Hippocampal formation (tissue), 2 donors: ENCODE measurements around the gene TBL1XR1.
"Not testable (repeated sequence)": the region's sequence is repeated elsewhere in the genome, so short reads cannot be mapped to it uniquely, and the experiment has no call there.

ENCODE experiments used
- DNase-seq, 2 donors: peaks; one replicate each; lab custom pipeline; 2025; lab: John Stamatoyannopoulos, UW

TBL1XR1 gene

DNA sequence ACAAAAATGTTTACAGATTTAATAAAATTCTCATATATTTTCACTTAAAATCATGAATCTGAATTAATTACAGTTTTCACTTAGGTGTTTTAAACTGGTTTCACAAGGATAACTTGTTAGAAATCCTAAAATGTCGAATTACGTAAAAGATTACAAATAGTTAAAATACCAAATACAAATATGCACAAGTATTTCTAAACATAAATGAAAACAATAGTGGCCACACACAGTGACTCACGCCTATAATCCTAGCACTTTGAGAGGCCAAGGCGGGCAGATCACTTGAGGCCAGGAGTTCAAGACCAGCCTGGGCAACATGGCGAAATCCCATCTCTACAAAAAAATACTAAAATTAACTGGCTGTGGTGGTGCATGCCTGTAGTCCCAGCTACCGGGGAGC, 10.9 kb upstream of the TBL1XR1 start:
- no peak for DNase-seq

DNA sequence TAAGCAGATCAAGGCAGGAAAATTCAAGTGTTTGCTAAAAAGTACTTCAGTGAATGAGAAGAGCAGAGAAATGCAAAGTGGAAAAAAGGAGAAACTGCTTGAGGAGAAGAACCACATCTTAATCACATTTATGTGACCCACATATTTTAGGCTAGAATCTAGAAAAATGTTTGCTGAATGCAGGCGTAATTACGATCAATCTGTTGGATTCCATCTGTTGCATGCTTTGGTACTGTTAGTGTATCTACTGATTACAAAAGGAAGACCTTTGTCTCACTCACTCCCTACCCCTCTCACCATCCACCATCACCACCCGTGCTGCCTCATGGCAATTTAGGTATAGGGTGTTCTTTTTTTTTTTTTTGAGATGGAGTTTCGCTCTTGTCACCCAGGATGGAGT, 9.7 kb upstream of the TBL1XR1 start:
- DNase-seq, result no peak

DNA sequence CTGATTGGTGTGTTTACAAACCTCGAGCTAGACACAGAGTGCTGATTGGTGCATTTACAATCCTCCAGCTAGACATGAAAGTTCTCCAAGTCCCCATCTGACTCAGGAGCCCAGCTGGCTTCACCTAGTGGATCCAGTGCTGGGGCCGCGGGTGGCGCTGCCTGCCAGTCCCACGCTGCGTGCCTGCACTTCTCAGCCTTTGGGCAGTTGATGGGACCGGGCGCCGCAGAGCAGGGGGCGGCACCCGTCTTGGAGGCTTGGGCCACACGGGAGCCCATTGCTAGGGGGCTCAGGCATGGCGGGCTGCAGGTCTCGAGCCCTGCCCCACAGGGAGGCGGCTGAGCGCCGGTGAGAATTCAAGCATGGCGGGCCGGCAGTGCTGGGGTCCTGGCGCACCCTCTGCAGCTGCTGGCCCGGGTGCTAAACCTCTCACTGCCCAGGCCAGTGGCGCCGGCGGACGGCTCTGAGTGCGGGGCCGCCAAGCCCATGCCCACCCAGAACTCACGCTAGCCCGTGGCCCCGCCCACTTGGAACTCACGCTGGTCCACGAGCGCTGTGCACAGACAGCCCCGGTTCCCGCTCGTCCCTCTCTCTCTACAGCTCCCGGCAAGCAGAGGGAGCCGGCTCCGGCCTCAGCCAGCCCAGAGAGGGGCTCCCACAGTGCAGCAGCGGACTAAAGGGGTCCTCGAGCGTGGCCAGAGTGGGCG, 6.6 kb upstream of the TBL1XR1 start:
- no peak for DNase-seq

DNA sequence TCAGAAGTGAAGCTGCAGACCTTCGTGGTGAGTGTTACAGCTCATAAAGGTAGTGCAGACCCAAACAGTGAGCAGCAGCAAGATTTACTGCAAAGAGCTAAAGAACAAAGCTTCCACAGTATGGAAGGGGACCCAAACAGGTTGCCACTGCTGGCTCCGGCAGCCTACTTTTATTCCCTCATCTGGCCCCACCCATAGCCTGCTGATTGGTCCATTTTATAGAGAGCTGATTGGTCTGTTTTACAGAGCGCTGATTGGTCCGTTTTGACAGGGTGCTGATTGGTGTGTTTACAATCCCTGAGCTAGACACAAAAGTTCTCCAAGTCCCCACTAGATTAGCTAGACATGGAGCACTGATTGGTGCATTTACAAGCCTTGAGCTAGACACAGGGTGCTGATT, 5.7 kb upstream of the TBL1XR1 start:
- not testable (repeated sequence) for DNase-seq

DNA sequence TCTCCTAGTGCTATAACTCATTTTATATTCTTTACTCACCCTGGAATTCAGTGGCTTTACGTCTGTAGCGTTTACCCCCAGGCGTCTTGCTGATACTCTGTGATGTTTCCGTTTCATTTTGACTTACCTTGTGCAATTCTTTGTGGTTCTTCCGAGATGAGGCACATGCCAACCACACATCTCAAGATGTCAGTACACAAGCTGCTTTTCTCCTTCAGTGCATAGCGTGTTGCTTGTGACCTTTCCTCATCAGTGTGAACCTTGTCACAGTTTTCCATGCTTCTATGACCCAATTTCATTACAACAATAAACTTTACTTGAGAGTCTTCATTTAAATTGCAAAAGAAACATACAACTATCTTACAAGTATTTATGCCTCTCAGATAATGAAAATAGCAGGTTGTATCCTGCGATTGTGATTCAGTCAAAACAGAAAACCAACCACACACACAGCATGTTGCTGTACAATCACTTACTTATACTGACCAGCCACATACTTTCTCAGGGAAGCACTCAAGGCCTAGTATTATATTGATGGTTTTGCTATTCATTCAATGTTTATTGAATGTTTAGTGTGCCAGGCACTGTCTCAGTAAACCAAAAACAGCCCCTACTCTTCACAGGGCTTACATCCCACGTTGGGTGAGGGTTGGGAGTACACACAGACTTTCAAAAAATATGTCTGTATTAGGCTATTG, 4.6 kb upstream of the TBL1XR1 start:
- DNase-seq, result no peak

DNA sequence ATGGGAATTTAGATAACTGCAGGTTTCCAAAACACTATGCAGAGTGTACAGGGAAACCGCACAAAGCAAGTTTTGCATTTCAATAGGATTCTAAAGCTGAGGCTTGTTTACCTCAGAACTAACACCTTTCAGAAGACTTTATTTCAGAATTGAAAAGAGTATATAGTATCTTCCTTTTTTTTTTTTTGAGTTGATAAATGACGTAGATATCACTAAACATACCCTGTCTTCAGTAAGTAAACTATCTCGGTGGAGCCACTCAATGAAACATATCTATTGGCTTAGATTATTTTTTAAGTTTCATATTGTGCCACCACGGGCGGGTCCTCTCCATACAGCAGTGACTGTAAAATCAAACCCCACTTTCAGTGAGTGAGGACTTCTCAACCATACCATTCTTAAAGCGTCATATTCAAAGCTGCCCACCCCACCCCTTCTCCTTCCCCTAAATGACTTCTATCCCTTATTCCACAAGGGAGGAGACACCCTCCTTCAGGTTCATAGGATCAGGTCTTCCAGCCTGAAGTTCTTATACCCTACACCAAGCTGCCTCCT, 2.0 kb upstream of the TBL1XR1 start:
- DNase-seq, result no peak

DNA sequence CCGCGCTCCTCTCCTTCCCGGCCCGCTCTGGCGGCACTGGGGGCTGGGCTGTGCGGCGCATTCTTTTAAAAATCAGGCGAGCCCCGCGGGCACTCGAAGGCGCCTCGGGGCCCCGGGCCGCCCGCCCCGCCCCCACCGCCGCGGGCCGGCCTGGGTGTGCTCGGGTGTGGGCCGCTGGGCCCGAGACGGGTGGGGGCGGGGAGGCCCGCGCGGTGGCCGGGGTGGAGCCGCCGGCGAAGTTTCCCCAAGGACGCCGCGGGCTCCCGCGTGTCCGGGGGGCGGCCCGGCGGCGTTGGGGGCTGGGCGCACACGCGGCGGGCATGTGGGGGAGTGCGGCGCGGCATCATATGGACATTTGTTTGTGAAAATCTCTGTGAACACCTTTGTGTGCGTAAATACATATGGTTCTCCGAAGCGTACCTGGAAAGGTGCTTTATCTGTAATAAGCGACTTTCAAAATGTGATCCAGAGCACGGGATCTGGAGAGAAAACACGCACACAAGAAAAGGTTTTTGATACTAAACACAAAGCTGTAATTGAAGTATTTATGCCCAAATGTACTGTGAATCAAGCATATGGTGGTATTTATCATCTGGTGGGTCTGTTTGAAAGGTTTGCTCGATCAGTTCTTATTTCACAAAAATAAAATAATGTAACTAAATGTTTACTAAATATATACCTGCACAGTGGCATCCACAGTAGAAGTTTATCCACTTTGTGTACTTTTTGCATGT, 612 bp upstream of the TBL1XR1 start:
- DNase-seq, result peak in 1 of 2 donors; percentile 41

DNA sequence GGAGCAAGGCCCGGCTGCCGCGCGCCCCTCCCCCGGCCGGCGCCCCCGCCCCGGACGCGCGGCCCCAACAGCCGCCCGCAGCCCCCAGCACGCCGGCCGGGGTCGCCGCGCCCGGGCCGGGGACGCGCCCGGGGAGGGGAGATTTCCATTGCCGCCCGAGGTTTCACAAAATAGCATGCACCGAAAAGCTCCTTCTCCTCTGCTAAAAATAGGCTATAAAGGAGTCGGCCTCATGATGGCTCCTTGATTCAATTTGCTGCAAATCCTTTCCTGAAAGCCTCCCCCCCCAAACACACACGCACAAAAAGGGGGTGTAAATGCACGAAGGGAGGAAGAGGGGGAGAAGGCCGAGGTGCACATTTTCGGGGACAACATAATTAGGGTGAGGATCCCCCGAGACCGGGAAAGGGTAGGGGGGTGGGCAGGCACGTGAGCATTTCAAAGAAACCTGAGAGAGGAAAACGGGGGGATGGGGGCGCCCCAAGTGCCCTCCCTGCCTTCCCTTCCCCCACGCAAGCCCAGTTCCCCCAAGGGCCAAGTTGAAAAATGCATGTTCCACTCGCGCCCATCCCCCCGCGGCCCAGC, 734 bp downstream of the TBL1XR1 start:
- peak in 1 of 2 donors; percentile 47 for DNase-seq

DNA sequence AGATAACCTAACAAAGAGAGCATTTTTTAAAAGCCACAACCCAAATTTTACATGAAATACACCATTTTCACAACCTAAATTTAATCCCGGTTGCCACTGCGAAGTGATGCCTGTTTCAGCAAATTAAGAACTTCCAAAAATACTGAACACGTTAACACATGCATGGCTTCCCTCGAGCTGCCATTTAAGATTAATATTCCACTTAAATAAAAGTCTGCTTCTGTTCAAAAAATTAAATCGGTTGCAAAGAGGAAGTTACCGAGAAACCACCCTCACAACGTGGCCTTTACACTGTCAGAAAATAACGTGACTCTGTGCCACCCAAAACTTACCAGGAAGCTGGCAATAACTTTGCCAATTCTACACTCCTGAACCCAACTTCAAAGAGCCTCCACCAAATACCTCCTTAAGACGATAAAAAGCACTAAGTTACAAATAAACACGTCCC, 1.2 kb downstream of the TBL1XR1 start:
- no peak for DNase-seq

DNA sequence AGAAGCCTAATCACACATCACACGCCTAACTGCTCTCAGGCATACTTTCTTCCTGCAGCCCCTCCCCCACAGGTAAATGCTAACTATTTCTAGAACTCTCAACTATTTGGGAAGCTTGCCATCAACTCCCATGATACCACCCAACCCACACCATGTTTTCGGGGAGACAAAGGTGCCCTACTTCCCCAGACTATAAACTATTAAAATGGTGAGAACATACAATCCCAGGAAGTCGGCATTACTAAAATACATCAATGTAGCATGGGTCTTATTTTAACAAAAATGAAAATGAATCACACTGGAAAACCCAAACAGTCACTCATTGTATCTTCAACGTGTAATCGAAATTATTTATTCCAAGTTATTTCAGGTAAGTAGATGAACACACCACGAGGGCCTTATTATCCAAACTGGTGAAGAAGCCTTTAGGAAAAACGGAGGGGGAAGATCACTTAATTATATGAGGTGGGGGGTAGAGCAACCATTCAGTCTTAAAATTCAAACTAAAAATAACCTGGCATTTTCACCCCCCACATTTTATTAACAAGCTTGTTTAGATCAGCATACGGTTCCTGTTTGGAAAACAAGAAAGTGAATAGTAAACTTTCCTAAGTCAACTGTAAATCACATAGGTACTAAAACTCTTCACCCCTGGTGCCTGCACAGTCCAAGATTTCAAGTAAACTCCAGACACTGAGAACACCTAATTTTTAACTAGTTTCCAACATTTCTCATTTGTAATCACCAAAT, 1.9 kb downstream of the TBL1XR1 start:
- DNase-seq, result no peak

DNA sequence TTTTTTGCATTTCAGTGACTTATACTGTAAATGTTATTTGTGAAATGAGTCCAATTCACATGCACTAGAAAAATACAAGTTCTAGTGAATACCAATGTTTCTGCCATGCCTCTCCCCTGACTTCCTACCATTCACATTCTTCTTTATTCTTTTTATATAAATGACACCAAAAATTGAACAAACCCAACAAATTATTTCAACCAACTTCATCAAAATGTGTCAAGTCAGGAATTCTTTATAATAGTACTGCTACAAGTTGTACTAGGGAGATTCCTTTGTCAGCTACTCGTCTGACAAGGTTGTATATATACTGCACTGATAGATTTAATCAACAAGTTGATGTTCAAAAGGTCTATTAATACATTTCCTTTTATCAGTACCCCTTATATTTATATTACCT, 3.0 kb downstream of the TBL1XR1 start:
- no peak for DNase-seq

DNA sequence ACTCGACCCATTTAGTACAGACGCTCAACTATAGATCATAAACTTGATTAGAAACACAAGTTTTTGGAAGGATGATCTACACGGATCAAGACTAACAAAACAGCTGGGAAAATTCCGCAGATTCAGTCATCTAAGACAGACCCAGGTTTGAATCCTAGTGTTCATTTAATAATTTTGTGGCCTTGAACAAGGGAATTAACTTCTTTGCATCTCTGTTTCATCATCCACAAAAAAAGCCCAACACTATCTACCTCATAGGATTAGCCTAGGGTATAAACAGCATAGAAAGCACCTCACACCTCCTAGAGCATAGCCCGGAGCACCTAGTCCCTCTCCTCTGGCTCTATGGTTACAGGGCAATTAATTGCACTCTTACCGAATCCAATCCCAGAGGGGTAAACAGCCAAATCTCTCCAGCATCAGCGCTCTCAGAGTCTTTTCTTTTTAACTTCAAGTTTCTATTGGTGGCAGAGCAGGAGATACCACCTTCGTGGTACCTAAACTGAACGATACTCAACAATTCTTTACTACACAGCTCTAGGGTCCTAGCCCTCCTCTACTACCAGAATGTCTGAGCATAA, 3.5 kb downstream of the TBL1XR1 start:
- no peak for DNase-seq

DNA sequence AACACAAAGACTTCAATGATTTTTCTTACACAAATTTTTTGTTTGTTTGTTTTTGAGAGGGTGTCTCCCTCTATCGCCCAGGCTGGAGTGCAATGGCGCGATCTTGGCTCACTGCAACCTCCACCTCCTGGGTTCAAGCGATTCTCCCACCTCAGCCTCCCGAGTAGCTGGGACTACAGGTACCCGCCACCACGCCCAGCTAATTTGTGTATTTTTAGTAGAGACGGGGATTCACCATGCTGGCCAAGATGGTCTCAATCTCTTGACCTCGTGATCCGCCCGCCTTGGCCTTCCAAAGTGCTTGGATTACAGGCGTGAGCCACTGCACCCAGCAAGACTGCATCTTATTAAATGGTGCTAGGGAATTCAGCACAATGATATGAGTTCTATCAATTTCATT, 4.0 kb downstream of the TBL1XR1 start:
- not testable (repeated sequence) for DNase-seq

DNA sequence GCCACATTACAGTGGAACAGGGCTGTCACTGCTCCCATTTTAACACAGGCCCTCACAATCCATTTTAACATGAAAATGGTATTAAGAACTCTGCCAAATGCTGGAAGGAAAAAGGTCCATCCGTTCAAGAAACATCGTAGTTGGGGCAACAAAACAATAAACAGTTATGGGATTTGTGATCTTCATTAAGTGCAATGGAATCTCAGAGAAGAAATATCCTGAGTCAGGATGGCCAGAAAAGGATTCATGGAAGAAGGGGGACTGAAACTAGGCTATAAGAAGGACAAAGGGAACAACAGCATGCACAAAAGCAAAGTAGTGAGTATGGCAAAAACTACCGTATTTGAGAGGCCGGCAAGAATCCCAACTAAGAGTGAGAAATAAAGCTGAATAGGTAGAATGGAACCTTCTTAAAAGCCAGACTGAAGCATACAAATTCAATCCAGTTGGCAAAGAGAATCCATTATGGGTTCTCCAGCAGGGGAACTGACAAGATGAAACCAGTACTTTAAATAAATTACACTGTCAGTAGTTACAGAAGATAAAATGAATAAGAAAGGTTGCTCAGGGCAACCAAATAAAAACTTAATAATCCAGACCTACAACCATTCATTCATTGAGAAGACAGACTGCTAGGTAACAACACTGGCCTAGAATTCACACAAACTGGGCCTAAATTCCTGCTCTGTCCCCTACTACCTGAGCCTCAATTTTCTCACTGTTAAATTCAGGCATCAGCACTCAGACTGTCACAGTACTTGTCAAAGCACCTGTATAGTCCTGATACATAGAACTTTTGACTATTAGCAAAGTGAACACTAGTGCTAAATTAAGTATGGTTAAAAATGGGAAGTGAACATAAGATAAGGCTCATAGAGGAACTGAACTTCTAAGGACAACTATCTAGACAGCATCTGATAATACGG, 6.3 kb downstream of the TBL1XR1 start:
- no peak for DNase-seq

DNA sequence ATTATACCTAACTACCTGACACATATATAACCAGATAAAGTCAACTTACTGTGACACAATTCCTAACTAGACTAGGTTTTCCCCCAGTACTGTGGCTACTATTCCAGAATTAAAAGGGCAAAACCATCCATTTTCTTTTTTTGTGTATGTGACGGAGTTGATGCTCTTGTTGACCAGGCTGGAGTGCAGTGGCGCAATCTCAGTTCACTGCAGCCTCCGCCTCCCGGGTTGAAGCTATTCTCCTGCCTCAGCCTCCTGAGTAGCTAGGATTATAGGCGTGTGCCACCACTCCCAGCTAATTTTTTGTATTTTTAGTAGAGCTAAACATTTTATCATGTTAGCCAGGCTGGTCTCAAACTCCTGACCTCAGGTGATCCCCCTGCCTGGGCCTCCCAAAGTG, 7.1 kb downstream of the TBL1XR1 start:
- not testable (repeated sequence) for DNase-seq

DNA sequence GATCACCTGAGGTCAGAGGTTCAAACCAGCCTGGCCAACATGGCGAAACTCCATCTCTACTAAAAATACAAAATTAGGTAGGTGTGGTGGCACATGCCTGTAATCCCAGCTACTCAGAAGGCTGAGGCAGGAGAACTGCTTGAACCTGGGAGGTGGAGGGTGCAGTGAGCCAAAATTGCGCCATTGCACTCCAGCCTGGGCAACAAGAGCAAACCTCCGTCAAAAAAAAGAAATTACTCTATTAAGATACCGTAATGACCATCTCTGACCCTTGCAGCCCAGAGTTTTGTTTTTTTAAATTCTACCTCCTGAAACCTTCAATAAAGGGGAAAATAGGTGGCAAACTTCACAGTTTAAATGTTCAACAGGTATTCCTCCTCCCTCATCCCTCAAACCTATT, 9.0 kb downstream of the TBL1XR1 start:
- DNase-seq, result not testable (repeated sequence)

DNA sequence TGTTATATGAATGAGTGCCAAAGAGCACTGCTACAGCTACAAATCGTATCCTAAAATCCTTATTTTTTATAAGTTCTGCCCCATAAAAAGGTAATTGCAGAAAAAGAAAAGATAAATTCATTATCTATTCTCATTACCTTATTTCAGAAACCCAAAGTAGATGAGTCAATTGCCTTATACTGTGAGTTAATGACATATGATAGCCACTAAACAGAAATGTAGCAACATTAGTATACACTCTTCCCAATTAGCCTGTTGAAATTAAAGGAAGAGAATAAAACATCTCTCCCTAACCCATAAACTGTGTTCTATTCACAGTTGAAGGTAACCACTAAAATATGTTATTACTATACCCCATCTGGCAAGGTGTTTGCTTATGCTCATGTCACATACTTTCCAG, 11.0 kb downstream of the TBL1XR1 start:
- no peak for DNase-seq

DNA sequence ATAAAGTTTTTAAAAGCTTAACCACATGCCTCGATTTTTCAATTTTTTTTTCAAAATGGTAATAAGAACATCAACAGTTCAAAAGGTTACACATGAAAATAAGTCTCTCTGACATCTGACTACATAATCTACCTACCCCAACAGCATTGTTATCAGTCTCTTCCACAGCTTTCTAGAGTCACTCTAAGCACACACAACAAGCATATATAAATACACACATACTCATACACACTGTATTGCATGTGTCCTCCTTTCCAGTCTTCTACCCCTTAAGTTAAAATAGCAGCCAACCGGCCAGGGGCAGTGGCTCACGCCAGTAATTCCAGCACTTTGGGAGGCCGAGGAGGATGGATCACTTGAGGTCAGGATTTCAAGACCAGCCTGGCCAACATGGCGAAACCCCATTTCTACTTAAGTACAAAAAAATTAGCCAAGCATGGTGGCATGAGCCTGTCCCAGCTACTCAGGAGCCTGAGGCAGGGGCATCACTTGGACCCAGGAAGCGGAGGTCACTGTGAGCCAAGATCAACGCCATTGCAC, 12.2 kb downstream of the TBL1XR1 start:
- DNase-seq, result no peak

DNA sequence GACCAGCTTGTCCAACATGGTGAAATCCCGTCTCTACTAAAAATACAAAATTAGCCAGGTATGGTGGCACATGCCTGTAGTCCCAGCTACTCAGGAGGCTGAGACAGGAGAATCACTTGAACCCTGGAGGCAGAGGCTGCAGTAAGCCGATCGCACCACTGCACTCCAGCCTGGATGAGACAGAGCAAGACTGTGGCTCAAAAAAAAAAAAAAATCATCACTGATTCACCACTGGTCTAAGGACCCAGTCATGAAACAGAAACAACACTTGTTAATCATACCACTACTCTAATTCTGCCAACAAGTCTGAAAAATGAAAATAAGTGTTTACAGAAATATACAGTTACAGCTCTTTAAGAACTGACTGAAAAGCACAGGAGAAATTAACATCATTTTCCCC, 12.7 kb downstream of the TBL1XR1 start:
- not testable (repeated sequence) for DNase-seq

DNA sequence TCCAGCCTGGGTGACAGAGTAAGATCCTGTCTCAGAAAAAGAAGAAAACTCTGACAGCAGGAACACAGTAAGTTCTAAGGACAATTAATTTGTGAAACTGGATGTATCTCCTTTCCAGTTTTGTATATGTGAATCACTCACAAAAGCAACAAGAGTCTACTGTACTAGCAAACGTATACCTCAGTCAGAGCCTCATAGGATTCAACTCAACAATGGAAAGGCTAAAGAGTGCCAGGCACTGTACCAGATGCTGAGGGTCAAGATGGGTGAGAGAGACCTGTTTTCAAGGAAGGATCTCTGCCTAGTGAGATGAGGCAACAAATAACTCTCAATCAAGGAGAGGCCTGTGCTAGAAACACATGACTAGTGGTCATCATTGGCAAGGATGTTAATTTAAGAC, 14.9 kb downstream of the TBL1XR1 start:
- DNase-seq, result no peak
